HuH-7.5 (cell line): ENCODE data around the gene RPL39L.
"Not testable (repeated sequence)": the region's sequence is repeated elsewhere in the genome, so short reads cannot be mapped to it uniquely, and the experiment has no call there.

ENCODE experiments used
- DNase-seq: peaks from one replicate; pipeline ENCODE4 v3.0.0; 2011; ENCODE audit warnings: low spot score

Gene RPL39L

GRCh38 chr3:187136936-187137335 lies 2.4 kb downstream of the RPL39L start:
- DNase-seq = no peak

DNA sequence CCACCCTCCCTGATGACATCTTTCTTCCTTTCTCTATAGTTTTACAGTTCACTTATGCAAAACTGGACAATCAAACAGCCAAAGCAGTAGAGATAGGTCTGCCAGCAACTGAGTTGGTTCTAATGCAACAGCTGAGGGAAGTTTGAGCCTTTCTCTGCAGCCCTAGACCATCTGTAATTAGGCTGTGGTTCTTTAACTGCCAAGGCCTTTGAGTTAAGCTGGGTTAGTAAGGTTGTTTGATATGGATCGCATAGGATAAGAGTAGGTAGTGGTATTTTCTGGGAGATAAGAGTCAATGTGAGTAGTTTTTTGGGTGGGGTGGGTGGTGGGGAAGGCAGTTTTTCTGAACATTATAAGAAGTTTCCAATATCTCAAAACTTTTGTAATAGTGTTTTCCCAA lies 3.0 kb downstream of the RPL39L start:
- DNase-seq = no peak

DNA sequence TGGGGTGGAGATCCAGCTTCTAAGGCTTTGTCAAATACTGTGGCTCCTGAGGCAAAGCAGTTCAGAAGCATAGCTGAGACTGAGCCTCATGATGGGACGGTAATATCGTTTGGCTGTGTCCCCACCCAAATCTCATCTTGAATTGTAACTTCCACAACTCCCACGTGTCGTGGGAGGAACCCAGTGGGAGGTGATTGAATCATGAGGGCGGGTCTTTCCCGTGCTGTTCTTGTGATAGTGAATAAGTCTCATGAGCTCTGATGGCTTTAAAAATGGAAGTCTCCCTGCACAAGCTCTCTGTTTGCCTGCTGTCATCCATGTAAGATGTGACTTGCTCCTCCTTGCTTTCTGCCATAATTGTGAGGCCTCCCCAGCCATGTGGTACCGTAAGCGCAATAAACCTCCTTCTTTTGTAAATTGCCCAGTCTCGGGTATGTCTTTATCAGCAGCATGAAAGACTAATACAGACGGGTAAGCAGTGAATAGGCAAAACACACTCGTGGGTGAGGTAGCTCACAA lies 4.1 kb downstream of the RPL39L start:
- not testable (repeated sequence) for DNase-seq

DNA sequence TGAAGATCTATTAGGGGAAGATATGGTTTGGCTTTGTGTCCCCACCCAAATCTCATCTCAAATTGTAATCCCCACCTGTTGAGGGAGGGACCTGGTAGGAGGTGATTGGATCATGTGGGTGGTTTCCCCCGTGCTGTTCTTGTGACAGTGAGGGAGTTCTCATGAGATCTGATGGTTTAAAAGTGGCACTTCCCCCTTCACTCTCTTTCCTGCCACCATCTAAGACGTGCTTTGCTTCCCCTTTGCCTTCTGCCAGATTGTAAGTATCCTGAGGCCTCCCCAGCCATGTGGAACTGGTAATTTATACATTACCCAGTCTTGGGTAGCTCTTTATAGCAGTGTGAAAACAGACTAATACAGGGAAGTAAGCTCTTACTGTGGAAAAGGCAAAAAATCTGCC lies 6.1 kb downstream of the RPL39L start:
- not testable (repeated sequence) for DNase-seq

- DNase-seq = no peak
Observed at GRCh38 chr3:187132666-187133065, 6.6 kb downstream of the RPL39L start.

GRCh38 chr3:187131981-187132380 lies 7.3 kb downstream of the RPL39L start:
- no peak for DNase-seq

- DNase-seq = no peak
Observed at GRCh38 chr3:187130346-187131066, 8.8 kb downstream of the RPL39L start.

GRCh38 chr3:187125319-187126031 lies 13.8 kb downstream of the RPL39L start:
- DNase-seq = no peak

DNA sequence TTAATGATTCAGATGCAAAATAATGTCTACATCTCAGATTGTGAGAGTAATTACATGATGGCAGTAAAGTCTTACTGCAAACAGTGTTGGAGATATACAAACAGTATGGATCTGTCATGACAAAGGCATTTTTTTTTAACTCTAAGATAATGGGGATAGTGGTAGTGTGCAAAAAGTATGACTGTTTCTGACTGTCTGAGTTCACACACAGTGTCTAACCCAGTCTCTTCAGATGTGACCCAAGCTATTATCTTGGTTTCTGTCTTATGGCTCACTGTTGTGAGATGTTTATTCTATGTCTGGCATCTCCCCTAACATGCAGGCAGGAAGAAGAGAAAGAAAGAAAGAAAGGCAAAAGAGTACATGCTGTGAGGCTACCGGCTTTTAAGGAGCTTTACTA lies 17.0 kb downstream of the RPL39L start:
- DNase-seq = no peak

GRCh38 chr3:187120326-187120725 lies 19.0 kb downstream of the RPL39L start:
- DNase-seq = no peak

GRCh38 chr3:187114511-187114910 lies 24.8 kb downstream of the RPL39L start:
- DNase-seq = no peak

DNA sequence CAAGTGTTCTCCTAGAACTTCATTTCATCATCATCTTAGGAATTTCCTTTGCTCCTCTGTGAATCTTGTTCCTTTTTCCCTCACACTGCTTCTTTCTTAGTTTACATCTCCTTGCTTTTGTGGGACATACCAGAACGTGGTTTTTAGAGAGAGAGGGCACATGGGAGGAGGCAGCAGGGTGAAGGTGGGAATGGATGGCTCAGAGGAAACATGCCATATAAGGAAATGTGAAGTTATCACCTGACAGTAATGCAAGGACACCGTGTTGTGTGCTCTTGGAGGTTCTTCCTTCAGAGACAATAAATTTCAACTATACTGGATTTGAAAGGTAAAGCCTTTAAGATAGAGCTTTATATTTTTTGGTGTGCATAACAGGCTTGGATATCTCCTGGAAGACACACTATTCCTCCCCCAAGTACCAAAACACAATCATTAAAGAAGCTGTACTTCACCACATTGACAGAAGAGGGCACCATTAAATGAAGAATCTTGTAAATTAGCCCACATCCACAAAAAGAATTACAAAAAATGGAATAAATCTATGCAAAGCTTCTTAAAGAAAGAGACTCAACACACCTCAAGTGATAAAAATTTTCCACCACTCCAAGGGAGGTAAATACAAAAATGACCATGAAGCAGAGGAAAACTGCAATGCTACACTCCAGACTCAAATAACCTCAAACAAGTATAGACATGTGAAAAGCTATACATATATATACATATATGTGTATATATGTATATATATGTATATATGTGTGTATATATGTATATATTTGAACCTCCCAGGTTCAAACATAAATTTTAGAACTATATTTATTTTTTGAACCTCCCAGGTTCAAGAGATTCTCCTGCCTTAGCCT lies 26.1 kb downstream of the RPL39L start:
- DNase-seq = no peak

- DNase-seq = no peak
Observed at GRCh38 chr3:187110156-187110555, 29.1 kb downstream of the RPL39L start.

- no peak for DNase-seq
Observed at GRCh38 chr3:187107989-187108388, 31.3 kb downstream of the RPL39L start.

GRCh38 chr3:187105700-187106099 lies 33.6 kb downstream of the RPL39L start:
- DNase-seq = no peak

DNA sequence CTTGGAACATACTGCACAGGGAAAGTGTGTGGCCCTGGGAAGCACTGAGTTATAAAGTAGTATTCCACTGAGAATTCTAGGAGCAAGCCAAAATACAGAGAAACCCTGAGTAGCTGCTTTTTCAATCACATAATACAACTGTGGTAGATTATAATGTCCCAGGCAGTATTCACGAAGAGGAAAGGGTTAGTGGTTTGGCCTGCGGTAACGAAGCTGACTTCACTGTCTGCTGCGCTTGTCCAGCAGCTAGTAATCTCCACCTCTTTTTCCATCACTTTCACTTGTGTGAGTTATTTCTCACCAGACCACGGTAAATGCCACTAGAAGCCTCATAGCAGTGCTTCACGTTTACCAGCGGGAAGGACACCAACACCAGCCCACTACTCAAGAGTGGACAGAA lies 34.4 kb downstream of the RPL39L start:
- DNase-seq = no peak

DNA sequence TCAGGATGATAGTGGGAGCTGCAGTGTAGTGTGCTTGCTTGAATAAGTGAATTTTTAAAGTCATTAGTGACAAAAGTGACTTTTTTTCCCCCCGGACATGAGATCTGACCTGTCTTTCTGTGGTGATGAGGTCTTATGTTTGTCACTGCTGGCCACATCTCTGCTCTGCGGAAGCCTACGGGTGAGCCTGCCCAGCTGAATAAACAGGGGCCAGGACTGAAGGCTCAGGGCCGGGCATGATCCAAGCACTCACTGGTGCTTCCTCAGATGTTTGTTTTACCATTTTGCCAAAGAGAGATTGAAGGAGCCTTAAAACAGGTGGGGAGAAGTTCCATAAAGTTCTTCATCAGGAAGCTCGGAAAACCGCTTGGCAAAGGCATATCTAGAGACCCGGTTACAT lies 35.0 kb downstream of the RPL39L start:
- no peak for DNase-seq

- no peak for DNase-seq
Observed at GRCh38 chr3:187103251-187103650, 36.0 kb downstream of the RPL39L start.

DNA sequence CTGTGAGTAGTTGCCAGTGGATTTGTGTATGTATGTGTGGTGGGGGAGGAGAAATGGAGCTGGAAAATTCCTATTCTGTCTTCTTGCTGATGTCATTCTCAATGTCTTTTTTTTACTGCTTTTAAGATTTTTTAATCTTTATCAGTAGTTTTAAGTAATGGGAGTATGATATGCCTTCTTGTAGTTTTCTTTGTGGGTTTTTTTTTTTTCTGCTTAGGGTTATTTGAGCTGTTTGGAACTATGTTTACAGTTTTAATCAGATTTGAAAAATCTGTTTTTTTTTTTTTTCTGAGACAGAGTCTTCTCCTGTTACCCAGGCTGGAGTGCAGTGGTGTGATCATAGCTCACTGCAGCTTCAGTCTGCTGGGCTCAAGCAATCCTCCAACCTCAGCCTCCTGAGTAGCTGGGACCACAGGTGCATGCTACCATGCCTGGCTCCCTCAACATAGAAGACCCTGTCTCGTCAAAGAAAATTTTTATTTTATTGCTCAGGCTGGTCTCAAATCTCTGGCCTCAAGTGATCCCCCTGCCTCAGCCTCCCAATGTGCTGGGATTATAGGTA lies 37.1 kb downstream of the RPL39L start:
- no peak for DNase-seq

DNA sequence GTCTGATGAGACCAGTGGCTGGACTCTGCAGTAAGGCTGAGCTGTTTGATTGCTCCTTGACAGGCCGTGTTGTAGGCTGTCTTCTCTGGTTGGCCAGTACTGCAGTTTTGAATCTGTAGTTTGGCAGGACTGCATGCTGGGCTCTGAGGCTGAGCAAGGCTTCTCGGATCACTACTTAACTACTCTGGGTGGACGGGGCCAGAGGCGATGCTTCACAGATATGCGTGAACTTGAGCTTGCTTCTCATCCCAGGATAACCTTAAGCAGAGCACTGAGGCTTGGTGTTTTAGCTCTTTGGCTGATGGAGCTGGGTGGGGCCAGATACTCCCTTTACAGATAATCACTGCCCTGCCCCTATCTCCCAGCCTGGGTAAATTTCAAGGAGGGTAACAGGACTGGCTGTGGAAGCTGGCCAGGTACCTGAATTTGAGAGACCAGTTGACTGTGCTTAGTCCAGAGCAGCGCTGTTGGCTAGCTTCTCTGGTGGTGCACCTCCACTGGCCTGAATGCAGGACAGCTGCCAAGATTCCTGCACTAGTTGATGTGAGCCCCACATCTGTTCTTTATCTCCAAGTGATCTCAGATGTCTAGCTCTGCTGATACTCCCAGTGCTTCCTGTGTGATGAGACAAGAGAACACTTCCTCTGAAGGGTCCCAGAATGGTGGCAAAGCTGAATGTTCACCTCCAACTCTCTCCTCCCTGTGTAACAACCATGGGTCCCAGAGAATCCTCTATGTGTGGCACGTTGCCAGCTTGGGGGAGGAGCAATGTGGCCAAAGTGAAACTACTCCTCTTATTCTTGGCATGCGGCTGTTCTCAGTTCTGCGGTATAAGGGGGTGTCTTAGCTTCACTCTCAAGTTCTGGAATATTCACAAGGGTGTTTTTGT lies 37.9 kb downstream of the RPL39L start:
- no peak for DNase-seq

DNA sequence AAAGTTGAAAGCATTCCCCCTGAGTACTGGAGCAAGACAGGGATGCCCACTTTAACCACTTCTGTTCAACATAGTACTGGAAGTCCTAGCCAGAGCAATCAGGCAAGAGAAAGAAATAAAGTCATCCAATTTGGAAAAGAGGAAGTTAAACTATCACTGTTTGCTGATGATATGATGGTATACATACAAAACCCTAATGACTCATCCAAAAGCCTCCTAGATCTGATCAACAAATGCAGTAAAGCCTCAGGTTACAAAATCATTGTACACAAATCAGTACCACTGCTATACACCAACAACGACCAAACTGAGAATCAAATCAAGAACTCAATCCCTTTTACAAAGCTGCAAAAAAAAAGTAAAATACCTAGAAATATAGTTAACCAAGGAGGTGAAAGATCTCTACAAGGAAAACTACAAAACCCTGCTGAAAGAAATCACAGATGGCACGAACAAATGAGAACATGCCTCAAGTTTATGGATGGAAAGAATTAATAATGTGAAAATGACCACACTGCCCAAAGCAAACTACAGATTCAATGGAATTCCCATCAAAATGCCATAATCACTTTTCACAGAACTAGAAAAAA lies 40.3 kb downstream of the RPL39L start:
- no peak for DNase-seq
